Prostate gland (tissue), 2 donors: Measurements from ENCODE around the gene CXorf66. TPM values are rescaled to one million over a fixed set of nuclear protein-coding genes. Genes with fewer than 3 reads are reported as not detected.

Experiments
- DNase-seq: peaks from one replicate; pipeline ENCODE4 v3.0.0-alpha.2; 2019; ENCODE audit warnings: low spot score
- H3K27ac ChIP-seq, 2 donors: fragments of 200-600 bp; sonication (generic); 2 replicates each; pipeline ENCODE4 v1.5.1; 2017 to 2019
- H3K27me3 ChIP-seq: fragments of 200-600 bp; sonication (generic); replicated peaks from 2 replicates; pipeline ENCODE4 v1.5.1; 2019; ENCODE audit not compliant: insufficient read depth
- H3K36me3 ChIP-seq, 2 donors: fragments of 200-600 bp; sonication (generic); 1 replicate in 1 of 2; 2 replicates in 1 of 2; pipeline versions ENCODE4 v1.5.1 to v1.8.1; 2017 to 2019
- H3K4me1 ChIP-seq: fragments of 200-600 bp; sonication (generic); replicated peaks from 2 replicates; pipeline ENCODE4 v1.5.1; 2019
- H3K4me3 ChIP-seq, 2 donors: fragments of 200-600 bp; sonication (generic); 2 replicates each; pipeline ENCODE4 v1.5.1; 2017 to 2019
- H3K9me3 ChIP-seq: fragments of 200-600 bp; sonication (generic); 2 replicates; pipeline ENCODE4 v1.5.1; 2017
- CTCF ChIP-seq, 4 experiments: fragments of 200-600 bp in 2 of 4; fragments of 450-650 bp in 2 of 4; sonication (generic) in 2 of 4; IDR thresholded peaks; 1 replicate in 3 of 4; 2 replicates in 1 of 4; pipeline ENCODE4 v1.5.1; 2016 to 2019; ENCODE audit warnings: antibody characterized with exemption in 4 of 4, mild to moderate bottlenecking in 2 of 4, moderate library complexity in 2 of 4
- POLR2A ChIP-seq: fragments of 450-650 bp; IDR thresholded peaks from one replicate; pipeline ENCODE4 v1.6.1; 2016; ENCODE audit warnings: antibody characterized with exemption, mild to moderate bottlenecking
- POLR2AphosphoS5 ChIP-seq: sonication (generic); formaldehyde crosslinking; IDR thresholded peaks from one replicate; pipeline ENCODE4 v1.6.1; 2017; ENCODE audit warnings: antibody characterized with exemption
- WGBS: methylation state at CpG from one replicate; pipeline ENCODE4 v1.1.5; 2018; 5-methylcytosine and 5-hydroxymethylcytosine counted together
- intact Hi-C: fragments of 100-400 bp; cut with DNase I; formaldehyde crosslinking; loops from one replicate; pipeline ENCODE4 v1.14.2; 2022
- total RNA-seq, 2 donors: library from RNA; depleted of rRNA; stranded (reverse); fragments of >200 nt; gene quantifications; one replicate each; pipeline ENCODE4 v1.1.0, GENCODE V29; 2016

Gene CXorf66
- total RNA-seq, 2 donors from 2014 or later: 0.45 TPM; not detected in 1

- intact Hi-C loops: no loop called here
- peak; percentile 17 for DNase-seq
Measured at GRCh38 chrX:139932073-139932900, 33.0 kb downstream of the CXorf66 start.

GRCh38 chrX:139931646-139932072, 33.7 kb downstream of the CXorf66 start:
- Histone ChIP-seq H3K36me3 (no peaks in the 10 kb centered on the region), H3K27me3 (no peaks in the 10 kb centered on the region), H3K4me3 (peak overlapping the region; percentile 67), H3K27ac (peak overlapping the region; percentile 95), H3K4me1 (no peaks in the 10 kb centered on the region), H3K9me3 (no peaks in the 10 kb centered on the region)
- intact Hi-C loops: no loop called here
- no peak for DNase-seq
- no peak for TF ChIP-seq POLR2A
- TF ChIP-seq CTCF (IDR thresholded peaks at IDR 0.05): no peak
- no peak for TF ChIP-seq POLR2AphosphoS5
- 0% methylated on average over 4 of the region's 33 CpGs for WGBS

More at GRCh38 chrX:139932073-139932900, 33.0 kb downstream of the CXorf66 start:
- WGBS: 0% methylated on average over 6 of the region's 109 CpGs
- Histone ChIP-seq H3K4me1 (no peaks in the 10 kb centered on the region), H3K27me3 (no peaks in the 10 kb centered on the region), H3K4me3 (peak overlapping the region; percentile 67), H3K9me3 (no peaks in the 10 kb centered on the region), H3K36me3 (no peaks in the 10 kb centered on the region), H3K27ac (peak overlapping the region; percentile 95)
- no peak for TF ChIP-seq POLR2AphosphoS5
- peak; percentile 23 for TF ChIP-seq POLR2A
- TF ChIP-seq CTCF (IDR thresholded peaks at IDR 0.05): no peak

- H3K4me3 ChIP-seq: peak overlapping the region; percentile 67
- no peaks in the 10 kb centered on the region for H3K36me3 ChIP-seq
- H3K4me1 ChIP-seq: no peaks in the 10 kb centered on the region
- WGBS: 6% methylated on average over 16 of the region's 27 CpGs
- no peaks in the 10 kb centered on the region for H3K27me3 ChIP-seq
- DNase-seq: peak; percentile 4
- intact Hi-C loops: no loop called here
- TF ChIP-seq POLR2AphosphoS5 (no peak), POLR2A (no peak), CTCF (IDR thresholded peaks at IDR 0.05) (no peak)
- H3K27ac ChIP-seq: peak overlapping the region; percentile 95
- H3K9me3 ChIP-seq: no peaks in the 10 kb centered on the region
Measured at GRCh38 chrX:139930916-139931645, 34.2 kb downstream of the CXorf66 start.

GRCh38 chrX:139930401-139930800, 34.9 kb downstream of the CXorf66 start:
- intact Hi-C loops: no loop called here
- DNase-seq: no peak
- H3K4me1 ChIP-seq: no peaks in the 10 kb centered on the region
- H3K27me3 ChIP-seq: no peaks in the 10 kb centered on the region
- no peak overlapping the region for H3K4me3 ChIP-seq
- H3K27ac ChIP-seq: no peak overlapping the region
- H3K9me3 ChIP-seq: no peaks in the 10 kb centered on the region
- whole genome bisulfite sequencing: 68% methylated on average over 4 of the region's 4 CpGs
- no peaks in the 10 kb centered on the region for H3K36me3 ChIP-seq
- TF ChIP-seq POLR2AphosphoS5 (no peak), CTCF (IDR thresholded peaks at IDR 0.05) (no peak), POLR2A (no peak)
